IMR-90 (cell line): ENCODE results near the gene HOXB6. TPM values are rescaled to one million over a fixed set of nuclear protein-coding genes. Genes with fewer than 3 reads are reported as not detected.

ENCODE experiments used
- ATAC-seq: fragments of 200-7000 bp; cut with Tn5 transposase; 2 replicates; pipeline ENCODE4 v1.9.1; 2020; ENCODE audit warnings: low read depth, mild to moderate bottlenecking, moderate library complexity
- BruUV-seq: library from RNA; stranded (reverse); fragments of 400-500 nt; replicated peaks from 2 replicates; lab custom pipeline; 2021; lab: Mats Ljungman, UMichigan
- CTCF ChIA-PET: fragments of 300-600 bp; formaldehyde crosslinking; extraction: SDS; loops from one replicate; lab custom pipeline; 2021; ENCODE audit warnings: antibody characterized with exemption; lab: Yijun Ruan, JAX
- POLR2A ChIA-PET: fragments of 300-600 bp; sonication (Branson Sonifier 250); formaldehyde crosslinking; loops from one replicate; lab custom pipeline; 2022; ENCODE audit warnings: antibody characterized with exemption; ENCODE audit not compliant: unreplicated experiment; lab: Charles Lee
- DNase-seq: peaks from one replicate; pipeline ENCODE4 v3.0.0; 2013
- H2AFZ ChIP-seq: replicated peaks from 2 replicates; pipeline ENCODE3; 2013; ENCODE audit warnings: low read length, mild to moderate bottlenecking; ENCODE audit not compliant: poor library complexity
- H2AK5ac ChIP-seq: 2 replicates; pipeline ENCODE4 v1.6.1; 2013; ENCODE audit warnings: low read depth, low read length, inconsistent platforms
- H2AK9ac ChIP-seq: replicated peaks from 2 replicates; pipeline ENCODE3; 2013; ENCODE audit warnings: mild to moderate bottlenecking, low read depth, low read length, moderate library complexity; ENCODE audit not compliant: poor library complexity
- H2BK120ac ChIP-seq: 2 replicates; pipeline ENCODE4 v1.6.1; 2013; ENCODE audit warnings: low read depth, low read length, inconsistent platforms
- H2BK15ac ChIP-seq: 3 replicates; pipeline ENCODE4 v1.6.1; 2013; ENCODE audit warnings: low read depth, low read length, inconsistent platforms
- H2BK20ac ChIP-seq: 2 replicates; pipeline ENCODE4 v1.6.1; 2013; ENCODE audit warnings: low read depth, mild to moderate bottlenecking, inconsistent platforms, low read length, moderate library complexity
- H2BK5ac ChIP-seq: 2 replicates; pipeline ENCODE4 v1.6.1; 2013; ENCODE audit warnings: mild to moderate bottlenecking, low read depth, low read length, inconsistent platforms; ENCODE audit not compliant: poor library complexity, severe bottlenecking
- H3K14ac ChIP-seq: replicated peaks from 2 replicates; pipeline ENCODE4 v1.6.1; 2013; ENCODE audit warnings: low read depth, low read length, inconsistent platforms
- H3K18ac ChIP-seq: 2 replicates; pipeline ENCODE4 v1.6.1; 2013; ENCODE audit warnings: low read depth, low read length, control low read depth
- H3K23ac ChIP-seq: 2 replicates; pipeline ENCODE4 v1.6.1; 2013; ENCODE audit warnings: low read depth, low read length, inconsistent platforms
- H3K27ac ChIP-seq: 2 replicates; pipeline ENCODE4 v1.5.1; 2013; ENCODE audit warnings: mild to moderate bottlenecking, control low read depth, low read length; ENCODE audit not compliant: insufficient read depth
- H3K27me3 ChIP-seq: 2 replicates; pipeline ENCODE4 v1.6.1; 2013; ENCODE audit warnings: low read length; ENCODE audit not compliant: control insufficient read depth, insufficient read depth
- H3K36me3 ChIP-seq: 2 replicates; pipeline ENCODE4 v1.6.1; 2013; ENCODE audit warnings: low read length, mixed read lengths; ENCODE audit not compliant: control insufficient read depth, insufficient read depth
- H3K4ac ChIP-seq: 2 replicates; pipeline ENCODE4 v1.6.1; 2013; ENCODE audit warnings: low read depth, low read length, inconsistent platforms
- H3K4me1 ChIP-seq: 2 replicates; pipeline ENCODE4 v1.6.1; 2013; ENCODE audit warnings: low read length, mixed read lengths; ENCODE audit not compliant: control insufficient read depth, insufficient read depth
- H3K4me2 ChIP-seq: 2 replicates; pipeline ENCODE4 v1.6.1; 2013; ENCODE audit warnings: low read depth, mild to moderate bottlenecking, control low read depth, low read length, moderate library complexity
- H3K4me3 ChIP-seq: 2 replicates; pipeline ENCODE4 v1.5.1; 2013; ENCODE audit warnings: low read depth, mild to moderate bottlenecking, control low read depth, low read length, moderate library complexity; ENCODE audit not compliant: insufficient read depth
- H3K56ac ChIP-seq: 2 replicates; pipeline ENCODE4 v1.6.1; 2013; ENCODE audit warnings: low read length, inconsistent platforms; ENCODE audit not compliant: insufficient read depth; ENCODE audit errors: extremely low read depth
- H3K79me1 ChIP-seq, 2 experiments: 2 replicates each; pipeline ENCODE4 v1.6.1; 2013; ENCODE audit warnings: low read length in 2 of 2, inconsistent platforms in 1 of 2, low read depth in 1 of 2
- H3K9ac ChIP-seq: 2 replicates; pipeline ENCODE4 v1.6.1; 2013; ENCODE audit warnings: low read depth, low read length, control low read depth
- H3K9me1 ChIP-seq: 2 replicates; pipeline ENCODE4 v1.6.1; 2013; ENCODE audit warnings: low read length, inconsistent platforms; ENCODE audit not compliant: insufficient read depth
- H3K9me3 ChIP-seq: 2 replicates; pipeline ENCODE4 v1.6.1; 2013; ENCODE audit warnings: low read length; ENCODE audit not compliant: control insufficient read depth, insufficient read depth
- H4K20me1 ChIP-seq: 2 replicates; pipeline ENCODE4 v1.6.1; 2013; ENCODE audit warnings: low read length, inconsistent platforms; ENCODE audit not compliant: insufficient read depth
- H4K5ac ChIP-seq: 2 replicates; pipeline ENCODE4 v1.6.1; 2013; ENCODE audit warnings: mild to moderate bottlenecking, low read depth, low read length, control low read depth
- H4K8ac ChIP-seq, 2 experiments: 2 replicates each; pipeline ENCODE4 v1.6.1; 2013; ENCODE audit warnings: low read depth in 2 of 2, low read length in 2 of 2, control low read depth in 1 of 2, inconsistent platforms in 1 of 2
- H4K91ac ChIP-seq: 2 replicates; pipeline ENCODE4 v1.6.1; 2013; ENCODE audit warnings: low read depth, low read length, inconsistent platforms; ENCODE audit not compliant: insufficient read depth
- BHLHE40 ChIP-seq: fragments of 150-350 bp; IDR thresholded peaks from 2 replicates; pipeline ENCODE4 v1.6.1; 2016; ENCODE audit warnings: mild to moderate bottlenecking, low read depth, low read length
- CEBPB ChIP-seq: IDR thresholded peaks from 2 replicates; pipeline ENCODE4 v1.6.1; 2012; ENCODE audit warnings: low read depth, low read length, improper control_type of control experiment
- CHD1 ChIP-seq: IDR thresholded peaks from 2 replicates; pipeline ENCODE4 v1.6.1; 2012; ENCODE audit warnings: low read depth, low read length, improper control_type of control experiment
- CTCF ChIP-seq: conservative IDR thresholded peaks from 2 replicates; pipeline ENCODE4 v1.5.1; 2012; ENCODE audit warnings: mild to moderate bottlenecking, low read depth, low read length, improper control_type of control experiment
- ELK1 ChIP-seq: fragments of 150-350 bp; IDR thresholded peaks from 2 replicates; pipeline ENCODE4 v1.6.1; 2016; ENCODE audit warnings: low read depth, mild to moderate bottlenecking, low read length, moderate library complexity, borderline replicate concordance
- FOS ChIP-seq: fragments of 150-350 bp; IDR thresholded peaks from 2 replicates; pipeline ENCODE4 v1.6.1; 2016; ENCODE audit warnings: low read depth, low read length
- MAFK ChIP-seq: IDR thresholded peaks from 2 replicates; pipeline ENCODE4 v1.6.1; 2012; ENCODE audit warnings: low read depth, low read length, improper control_type of control experiment
- MAZ ChIP-seq: IDR thresholded peaks from 2 replicates; pipeline ENCODE4 v1.6.1; 2012; ENCODE audit warnings: low read depth, mild to moderate bottlenecking, low read length, improper control_type of control experiment, moderate library complexity, borderline replicate concordance
- MXI1 ChIP-seq: IDR thresholded peaks from 2 replicates; pipeline ENCODE4 v1.6.1; 2012; ENCODE audit warnings: low read depth, mild to moderate bottlenecking, low read length, moderate library complexity, borderline replicate concordance
- NFE2L2 ChIP-seq: fragments of 150-350 bp; IDR thresholded peaks from 2 replicates; pipeline ENCODE4 v1.6.1; 2016; ENCODE audit warnings: low read depth, mild to moderate bottlenecking, low read length
- POLR2A ChIP-seq: IDR thresholded peaks from 2 replicates; pipeline ENCODE4 v1.6.1; 2012; ENCODE audit warnings: mild to moderate bottlenecking, low read depth, low read length
- RAD21 ChIP-seq: IDR thresholded peaks from 2 replicates; pipeline ENCODE4 v1.6.1; 2012; ENCODE audit warnings: low read length, improper control_type of control experiment
- RCOR1 ChIP-seq: IDR thresholded peaks from 2 replicates; pipeline ENCODE4 v1.6.1; 2012; ENCODE audit warnings: mild to moderate bottlenecking, low read length, improper control_type of control experiment; ENCODE audit not compliant: insufficient replicate concordance
- RFX5 ChIP-seq: IDR thresholded peaks from 2 replicates; pipeline ENCODE4 v1.8.0; 2012; ENCODE audit warnings: low read depth, mild to moderate bottlenecking, low read length, moderate library complexity
- SMC3 ChIP-seq: fragments of 150-350 bp; IDR thresholded peaks from 2 replicates; pipeline ENCODE4 v1.6.1; 2016; ENCODE audit warnings: low read depth, mild to moderate bottlenecking, antibody characterized with exemption, low read length, moderate library complexity
- USF2 ChIP-seq: fragments of 150-350 bp; IDR thresholded peaks from 2 replicates; pipeline ENCODE4 v1.6.1; 2017; ENCODE audit warnings: mild to moderate bottlenecking, antibody characterized with exemption, low read length, low read depth
- WGBS, 2 experiments: methylation state at CpG; one replicate each; pipeline versions ENCODE4 v1.1.5 to v1.1.7; 2013; ENCODE audit warnings: missing lambda C conversion rate in 2 of 2; ENCODE audit not compliant: insufficient read length in 1 of 2; ENCODE audit errors: extremely low coverage in 2 of 2; 5-methylcytosine and 5-hydroxymethylcytosine counted together
- dilution Hi-C: fragments of 300-500 bp; cut with HindIII; formaldehyde crosslinking; loops from one replicate; pipeline ENCODE4 v1.14.3; 2018; ENCODE audit warnings: low sequenced_read_pairs; ENCODE audit not compliant: unreplicated experiment
- in situ Hi-C: fragments of 300-500 bp; cut with MboI; formaldehyde crosslinking; loops from 3 replicates; pipeline ENCODE4 v1.14.3; 2019; ENCODE audit warnings: low sequenced_read_pairs, inconsistent platforms, mixed read lengths
- intact Hi-C: fragments of 100-400 bp; cut with micrococcal nuclease; formaldehyde crosslinking; loops from 2 replicates; pipeline ENCODE4 v1.10.0; 2022
- polyA plus RNA-seq, 3 experiments: library from polyadenylated mRNA; depleted of rRNA; stranded (reverse); fragments of >200 nt; gene quantifications; 2 replicates each; pipeline ENCODE4 v1.2.3, GENCODE V29; 2012; ENCODE audit warnings: low replicate concordance in 1 of 3
- total RNA-seq: library from RNA; depleted of rRNA; stranded (reverse); fragments of >200 nt; gene quantifications from 2 replicates; pipeline ENCODE4 v1.2.3, GENCODE V29; 2012

The HOXB6 gene
- total and polyA plus RNA-seq, 2 of the 4 experiments (the other 2 are of a cell fraction): 11.1 to 42.2 TPM

GRCh38 chr17:48633266-48633677 is 28.5 kb upstream of the HOXB6 start:
- no peak overlapping the region for H2AK9ac ChIP-seq
- H2BK120ac ChIP-seq: no peak overlapping the region
- no peak overlapping the region for H2AK5ac ChIP-seq
- POLR2A ChIA-PET: no interaction called here
- no peak overlapping the region for H2BK20ac ChIP-seq
- H3K4me1 ChIP-seq: no peaks in the 10 kb centered on the region
- no peak overlapping the region for H3K27ac ChIP-seq
- no peaks in the 10 kb centered on the region for H3K9me1 ChIP-seq
- peaks cover 36% of the 10 kb centered on the region for H3K9me3 ChIP-seq
- no peak overlapping the region for H4K5ac ChIP-seq
- no peak overlapping the region for H4K91ac ChIP-seq
- BruUV-seq: no TSS peak
- WGBS, 2 experiments: 1% methylated on average over 11 of the region's 35 CpGs; no CpG with 5 or more reads in 1 of the 2 experiments
- DNase-seq (no peak), ATAC-seq (no peak)
- H4K8ac ChIP-seq: no peak overlapping the region
- in situ Hi-C loops (no loop called here), dilution Hi-C loops (no loop called here), intact Hi-C loops (no loop called here)
- TF ChIP-seq CEBPB: no peak
- TF ChIP-seq ELK1: no peak
- TF ChIP-seq BHLHE40: no peak
- no peak for TF ChIP-seq MAFK
- no peak for TF ChIP-seq RAD21
- TF ChIP-seq CTCF: no peak
- no peak for TF ChIP-seq RFX5
- TF ChIP-seq USF2: no peak
- TF ChIP-seq FOS: no peak
- no peak for TF ChIP-seq RCOR1
- TF ChIP-seq CHD1: no peak
- TF ChIP-seq NFE2L2: no peak
- TF ChIP-seq POLR2A: no peak
- TF ChIP-seq MAZ: no peak
- TF ChIP-seq SMC3: no peak
- TF ChIP-seq MXI1: no peak
- no peak overlapping the region for H2AFZ ChIP-seq
- H4K20me1 ChIP-seq: peaks cover 3% of the 10 kb centered on the region; the same call in 1 of the 2 replicates
- no peak overlapping the region for H3K9ac ChIP-seq
- H2BK5ac ChIP-seq: no peak overlapping the region
- no peak overlapping the region for H3K23ac ChIP-seq
- no peak overlapping the region for H3K18ac ChIP-seq
- no peak overlapping the region for H3K14ac ChIP-seq
- no peaks in the 10 kb centered on the region for H3K79me1 ChIP-seq
- H2BK15ac ChIP-seq: no peak overlapping the region
- peaks cover 98% of the 10 kb centered on the region for H3K27me3 ChIP-seq
- H3K4ac ChIP-seq: no peak overlapping the region
- CTCF ChIA-PET: no interaction called here
- H3K36me3 ChIP-seq: no peaks in the 10 kb centered on the region
- no peak overlapping the region for H3K56ac ChIP-seq
- H3K4me2 ChIP-seq: no peak overlapping the region
- no peak overlapping the region for H3K4me3 ChIP-seq
